ENCODE data around the gene HNRNPA2B1.

DNA sequence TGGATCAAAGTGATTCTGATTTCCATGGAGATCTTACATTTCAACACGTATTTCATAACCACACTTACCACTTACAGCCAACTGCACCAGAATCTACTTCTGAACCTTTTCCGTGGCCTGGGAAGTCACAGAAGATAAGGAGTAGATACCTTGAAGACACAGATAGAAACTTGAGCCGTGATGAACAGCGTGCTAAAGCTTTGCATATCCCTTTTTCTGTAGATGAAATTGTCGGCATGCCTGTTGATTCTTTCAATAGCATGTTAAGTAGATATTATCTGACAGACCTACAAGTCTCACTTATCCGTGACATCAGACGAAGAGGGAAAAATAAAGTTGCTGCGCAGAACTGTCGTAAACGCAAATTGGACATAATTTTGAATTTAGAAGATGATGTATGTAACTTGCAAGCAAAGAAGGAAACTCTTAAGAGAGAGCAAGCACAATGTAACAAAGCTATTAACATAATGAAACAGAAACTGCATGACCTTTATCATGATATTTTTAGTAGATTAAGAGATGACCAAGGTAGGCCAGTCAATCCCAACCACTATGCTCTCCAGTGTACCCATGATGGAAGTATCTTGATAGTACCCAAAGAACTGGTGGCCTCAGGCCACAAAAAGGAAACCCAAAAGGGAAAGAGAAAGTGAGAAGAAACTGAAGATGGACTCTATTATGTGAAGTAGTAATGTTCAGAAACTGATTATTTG, 15.3 kb downstream of the HNRNPA2B1 start:
- TF ChIP-seq CTCF (IDR thresholded peaks at IDR 0.05; ENCODE audit: low read depth, low read length) (no peak), EZH2phosphoT487 (IDR thresholded peaks at IDR 0.05; ENCODE audit: low read depth) (no peak)
